H1 (cell line): Measurements from ENCODE around the gene TEX2. TPM values are rescaled to one million over a fixed set of nuclear protein-coding genes. Genes with fewer than 3 reads are reported as not detected.

Experiments used
- CTCF ChIA-PET: fragments of 300-600 bp; sonication (Branson Sonifier 250); formaldehyde crosslinking; loops from one replicate; lab custom pipeline; 2021; ENCODE audit not compliant: partially characterized antibody; lab: Charles Lee
- POLR2A ChIA-PET: fragments of 300-600 bp; sonication (Branson Sonifier 250); formaldehyde crosslinking; loops from one replicate; lab custom pipeline; 2021; ENCODE audit warnings: inconsistent platforms; ENCODE audit not compliant: partially characterized antibody; lab: Charles Lee
- DNase-seq, 2 experiments: peaks; one replicate each; pipeline versions ENCODE4 v3.0.0 to v3.0.0-alpha.2; 2010 to 2022; ENCODE audit warnings: low spot score in 2 of 2, low read depth in 1 of 2, mixed read lengths in 1 of 2
- FAIRE-seq: peaks from 2 replicates; lab custom pipeline; 2011; peaks lifted over from hg19 to GRCh38; lab: Jason Lieb, UNC
- H2AFZ ChIP-seq: 2 replicates; pipeline ENCODE4 v1.8.1; 2012; ENCODE audit warnings: low read length, inconsistent platforms
- H2AK5ac ChIP-seq: 2 replicates; pipeline ENCODE4 v1.6.1; 2013; ENCODE audit warnings: low read depth, low read length
- H2BK120ac ChIP-seq: replicated peaks from 2 replicates; pipeline ENCODE3; 2013; ENCODE audit warnings: low read depth, low read length, inconsistent platforms
- H2BK12ac ChIP-seq: 2 replicates; pipeline ENCODE4 v1.6.1; 2013; ENCODE audit warnings: low read depth, low read length
- H2BK15ac ChIP-seq: 2 replicates; pipeline ENCODE4 v1.6.1; 2013; ENCODE audit warnings: low read length
- H2BK20ac ChIP-seq: 2 replicates; pipeline ENCODE4 v1.6.1; 2013; ENCODE audit warnings: low read length
- H2BK5ac ChIP-seq: 2 replicates; pipeline ENCODE4 v1.6.1; 2013; ENCODE audit warnings: low read depth, low read length
- H3K14ac ChIP-seq: 2 replicates; pipeline ENCODE4 v1.6.1; 2013; ENCODE audit warnings: inconsistent platforms; ENCODE audit not compliant: insufficient read length
- H3K18ac ChIP-seq: 2 replicates; pipeline ENCODE4 v1.6.1; 2013; ENCODE audit warnings: low read length; ENCODE audit errors: extremely low read depth
- H3K23ac ChIP-seq: 2 replicates; pipeline ENCODE4 v1.6.1; 2013; ENCODE audit warnings: inconsistent platforms; ENCODE audit not compliant: insufficient read length
- H3K23me2 ChIP-seq: 2 replicates; pipeline ENCODE4 v1.6.1; 2013; ENCODE audit warnings: low read depth, low read length
- H3K27ac ChIP-seq: 2 replicates; pipeline ENCODE4 v1.6.1; 2011; ENCODE audit warnings: low read depth, low read length, inconsistent platforms
- H3K27me3 ChIP-seq, 4 experiments: replicated peaks in 1 of 4; 1 replicate in 1 of 4; 2 replicates in 3 of 4; pipeline versions ENCODE4 v1.6.1 to v1.8.1; 2011 to 2013; ENCODE audit warnings: low read length in 3 of 4, mild to moderate bottlenecking in 3 of 4, inconsistent platforms in 2 of 4, mixed read lengths in 2 of 4, moderate library complexity in 1 of 4; ENCODE audit not compliant: control insufficient read depth in 3 of 4, insufficient read depth in 3 of 4; ENCODE audit errors: extremely low read depth in 1 of 4
- H3K36me3 ChIP-seq, 4 experiments: 2 replicates each; pipeline versions ENCODE4 v1.6.1 to v1.8.1; 2011 to 2013; ENCODE audit warnings: mild to moderate bottlenecking in 4 of 4, low read length in 3 of 4, moderate library complexity in 2 of 4, control low read depth in 1 of 4, inconsistent platforms in 1 of 4; ENCODE audit not compliant: insufficient read depth in 4 of 4, control insufficient read depth in 2 of 4
- H3K4ac ChIP-seq: replicated peaks from 2 replicates; pipeline ENCODE3; 2013; ENCODE audit warnings: low read length, low read depth, mixed read lengths, inconsistent platforms; ENCODE audit not compliant: insufficient read length
- H3K4me1 ChIP-seq, 4 experiments: replicated peaks in 1 of 4; 1 replicate in 1 of 4; 2 replicates in 3 of 4; pipeline versions ENCODE4 v1.6.1 to v1.8.1; 2011 to 2013; ENCODE audit warnings: low read length in 3 of 4, inconsistent platforms in 2 of 4, mixed read lengths in 1 of 4; ENCODE audit not compliant: insufficient read depth in 4 of 4, control insufficient read depth in 3 of 4
- H3K4me2 ChIP-seq, 2 experiments: 2 replicates each; pipeline versions ENCODE4 v1.6.1 to v1.8.1; 2011 to 2013; ENCODE audit warnings: low read depth in 2 of 2, low read length in 2 of 2, control low read depth in 1 of 2, inconsistent platforms in 1 of 2, mild to moderate bottlenecking in 1 of 2; ENCODE audit not compliant: insufficient read depth in 1 of 2
- H3K4me3 ChIP-seq, 4 experiments: fragments of 200-600, 300-600 bp in 1 of 4; sonication (generic), shearing (Covaris generic), sonication (Bioruptor Twin) in 1 of 4; 2 replicates each; pipeline versions ENCODE4 v1.5.1 to v1.8.1; 2011 to 2016; ENCODE audit warnings: low read length in 4 of 4, low read depth in 3 of 4, control low read depth in 2 of 4, inconsistent platforms in 2 of 4, mild to moderate bottlenecking in 2 of 4, mixed read lengths in 1 of 4, moderate library complexity in 1 of 4; ENCODE audit not compliant: insufficient read depth in 2 of 4; ENCODE audit errors: extremely low read depth in 1 of 4
- H3K56ac ChIP-seq: replicated peaks from 2 replicates; pipeline ENCODE3; 2013; ENCODE audit warnings: low read depth, mild to moderate bottlenecking, mixed read lengths, low read length, inconsistent platforms; ENCODE audit not compliant: insufficient read length
- H3K79me1 ChIP-seq: 2 replicates; pipeline ENCODE4 v1.6.1; 2013; ENCODE audit warnings: low read depth, low read length, control low read depth
- H3K79me2 ChIP-seq, 2 experiments: 2 replicates each; pipeline versions ENCODE4 v1.6.1 to v1.8.1; 2012 to 2013; ENCODE audit warnings: low read length in 2 of 2, mild to moderate bottlenecking in 2 of 2, inconsistent platforms in 1 of 2; ENCODE audit not compliant: insufficient read depth in 2 of 2, control insufficient read depth in 1 of 2
- H3K9ac ChIP-seq, 4 experiments: replicated peaks in 1 of 4; 1 replicate in 1 of 4; 2 replicates in 3 of 4; pipeline versions ENCODE4 v1.6.1 to v1.8.1; 2011 to 2013; ENCODE audit warnings: low read depth in 3 of 4, low read length in 3 of 4, control low read depth in 2 of 4, mild to moderate bottlenecking in 2 of 4, moderate library complexity in 2 of 4, inconsistent platforms in 1 of 4; ENCODE audit errors: extremely low read depth in 1 of 4
- H3K9me3 ChIP-seq, 2 experiments: 2 replicates each; pipeline versions ENCODE4 v1.6.1 to v1.8.1; 2012 to 2013; ENCODE audit warnings: mild to moderate bottlenecking in 2 of 2, moderate library complexity in 2 of 2, control low read depth in 1 of 2, inconsistent platforms in 1 of 2, low read depth in 1 of 2, low read length in 1 of 2, mixed read lengths in 1 of 2; ENCODE audit not compliant: insufficient read depth in 2 of 2
- H4K20me1 ChIP-seq, 2 experiments: replicated peaks in 1 of 2; 2 replicates each; pipeline versions ENCODE3 to v1.8.1; 2011 to 2013; ENCODE audit warnings: inconsistent platforms in 2 of 2, low read length in 2 of 2, mild to moderate bottlenecking in 1 of 2; ENCODE audit not compliant: insufficient read depth in 2 of 2, control insufficient read depth in 1 of 2
- H4K5ac ChIP-seq: 2 replicates; pipeline ENCODE4 v1.6.1; 2013; ENCODE audit warnings: low read length, low read depth, mixed read lengths, inconsistent platforms; ENCODE audit not compliant: insufficient read length
- H4K8ac ChIP-seq: 2 replicates; pipeline ENCODE4 v1.8.0; 2013; ENCODE audit warnings: mild to moderate bottlenecking, moderate library complexity, low read length, inconsistent platforms; ENCODE audit not compliant: insufficient read depth; ENCODE audit errors: extremely low read depth
- H4K91ac ChIP-seq: replicated peaks from 2 replicates; pipeline ENCODE3; 2013; ENCODE audit warnings: low read length, mixed read lengths, inconsistent platforms; ENCODE audit not compliant: insufficient read length
- BACH1 ChIP-seq: IDR thresholded peaks from 2 replicates; pipeline ENCODE4 v1.6.1; 2012; ENCODE audit warnings: low read length, improper control_type of control experiment
- CBX8 ChIP-seq: fragments of 300-800, 300-1000 bp; sonication (generic); IDR thresholded peaks from 2 replicates; pipeline ENCODE4 v1.7.1; 2016; ENCODE audit warnings: low read depth, low read length, borderline replicate concordance
- CEBPB ChIP-seq: IDR thresholded peaks from 2 replicates; pipeline ENCODE4 v1.6.1; 2012; ENCODE audit warnings: low read depth, low read length
- E2F6 ChIP-seq: IDR thresholded peaks from 2 replicates; pipeline ENCODE4 v1.6.1; 2012; ENCODE audit warnings: inconsistent platforms
- EP300 ChIP-seq, 2 experiments: IDR thresholded peaks; 1 replicate in 1 of 2; 2 replicates in 1 of 2; pipeline ENCODE4 v1.6.1; 2011 to 2012; ENCODE audit warnings: low read depth in 2 of 2, low read length in 2 of 2, mild to moderate bottlenecking in 2 of 2, borderline replicate concordance in 1 of 2, inconsistent platforms in 1 of 2, moderate library complexity in 1 of 2
- EZH2 ChIP-seq: fragments of 200-600 bp; sonication (generic); IDR thresholded peaks from 2 replicates; pipeline ENCODE4 v1.7.1; 2012; ENCODE audit warnings: low read depth, mild to moderate bottlenecking, moderate library complexity, low read length, inconsistent platforms; ENCODE audit not compliant: severe bottlenecking
- HDAC2 ChIP-seq, 2 experiments: fragments of 300-600 bp in 1 of 2; sonication (generic) in 1 of 2; IDR thresholded peaks; 2 replicates each; pipeline ENCODE4 v1.6.1; 2011 to 2012; ENCODE audit warnings: low read depth in 2 of 2, low read length in 2 of 2, mild to moderate bottlenecking in 2 of 2, moderate library complexity in 2 of 2, borderline replicate concordance in 1 of 2, inconsistent platforms in 1 of 2
- MAFK ChIP-seq: IDR thresholded peaks from 2 replicates; pipeline ENCODE4 v1.6.1; 2012; ENCODE audit warnings: low read depth, mild to moderate bottlenecking, improper control_type of control experiment, low read length
- PHF8 ChIP-seq: fragments of 200-600 bp; sonication (generic); conservative IDR thresholded peaks from 2 replicates; pipeline ENCODE4 v1.7.1; 2012; ENCODE audit warnings: low read depth, mild to moderate bottlenecking, inconsistent platforms, low read length, moderate library complexity
- POU5F1 ChIP-seq: IDR thresholded peaks from 2 replicates; pipeline ENCODE4 v1.6.1; 2011; ENCODE audit warnings: low read depth, mild to moderate bottlenecking, low read length, moderate library complexity
- SIRT6 ChIP-seq: IDR thresholded peaks from one replicate; pipeline ENCODE4 v1.7.1; 2012; ENCODE audit warnings: low read length, inconsistent platforms
- SP2 ChIP-seq: IDR thresholded peaks from 2 replicates; pipeline ENCODE4 v1.6.1; 2012; ENCODE audit warnings: mild to moderate bottlenecking, low read length, inconsistent platforms
- SP4 ChIP-seq: IDR thresholded peaks from 2 replicates; pipeline ENCODE4 v1.6.1; 2012; ENCODE audit warnings: low read length, inconsistent platforms
- SUZ12 ChIP-seq: fragments of 200-600 bp; sonication (generic); IDR thresholded peaks from 2 replicates; pipeline ENCODE4 v1.6.1; 2012; ENCODE audit warnings: mild to moderate bottlenecking, inconsistent platforms, low read length, moderate library complexity, mixed read lengths
- WGBS, 2 experiments: shearing (Covaris generic) in 1 of 2; methylation state at CpG; one replicate each; pipeline versions ENCODE4 v1.1.6 to v1.1.7; 2013 to 2015; ENCODE audit warnings: low lambda C conversion rate in 2 of 2, mixed read lengths in 2 of 2, inconsistent platforms in 1 of 2, low coverage in 1 of 2, missing lambda C conversion rate in 1 of 2; ENCODE audit not compliant: insufficient replicate concordance in 2 of 2, insufficient coverage in 1 of 2, insufficient read length in 1 of 2; ENCODE audit errors: extremely low coverage in 1 of 2, missing lambda C conversion rate in 1 of 2; 5-methylcytosine and 5-hydroxymethylcytosine counted together
- polyA plus RNA-seq, 7 experiments: library from polyadenylated mRNA; depleted of rRNA in 3 of 7; stranded (reverse) in 5 of 7; unstranded in 2 of 7; fragments of >200 nt in 5 of 7; fragments of 200-250 nt in 2 of 7; gene quantifications; 1 replicate in 5 of 7; 2 replicates in 1 of 7; 4 replicates in 1 of 7; pipeline versions ENCODE4 v1.2.1 to v1.2.3, GENCODE V29; 2011 to 2013; ENCODE audit warnings: missing spikeins in 2 of 7, mixed read lengths in 2 of 7
- total RNA-seq: library from RNA; stranded (reverse); fragmentation: NEBNext Ultra II Directional; extraction: Animal tissue kit (Norgen Biotek cat#: 25700); gene quantifications from 2 replicates; pipeline ENCODE4 v1.2.1, GENCODE V29; 2021

The TEX2 gene
- total and polyA plus RNA-seq, 2 of the 8 experiments (the other 6 are each of a cell fraction or from before 2014, with no cell fraction given): 6.1 to 15.6 TPM

GRCh38 chr17:64259426-64259825 is 3.6 kb downstream of the TEX2 start:
- Histone ChIP-seq H3K79me1 (peaks cover 6% of the 10 kb centered on the region), H3K36me3 (no peaks in the 10 kb centered on the region), H2BK12ac (no peak overlapping the region), H4K5ac (no peak overlapping the region), H3K4me3 (no peak overlapping the region), H3K9me3 (no peaks in the 10 kb centered on the region), H4K8ac (no peak overlapping the region), H2BK15ac (no peak overlapping the region), H3K4me2 (no peak overlapping the region), H2BK120ac (no peak overlapping the region), H3K27ac (no peak overlapping the region), H3K4ac (no peak overlapping the region), H2BK20ac (no peak overlapping the region), H3K9ac (no peak overlapping the region), H2BK5ac (no peak overlapping the region), H3K79me2 (peaks cover 0 to 29% of the 10 kb centered on the region in 2 experiments; a peak in 3 of 4 replicates), H2AK5ac (no peak overlapping the region), H4K20me1 (peaks cover 0 to 6% of the 10 kb centered on the region in 2 experiments), H3K23ac (no peak overlapping the region), H4K91ac (no peak overlapping the region), H3K27me3 (peaks cover 0 to 9% (median 7%) of the 10 kb centered on the region in 4 experiments; a peak in 4 of 7 replicates), H3K14ac (no peak overlapping the region), H3K4me1 (peaks cover 1 to 5% (median 4%) of the 10 kb centered on the region in 4 experiments; a peak in 4 of 7 replicates), H3K23me2 (peaks cover 10% of the 10 kb centered on the region), H3K56ac (no peak overlapping the region), H2AFZ (no peak overlapping the region), H3K18ac (no peak overlapping the region)
- WGBS, 2 experiments: 92% methylated on average over 3 of the region's 3 CpGs; no CpG with 5 or more reads in 1 of the 2 experiments
- no peak for FAIRE-seq
- POLR2A ChIA-PET: interaction anchor here (0.6 kb wide), 1 partner anchor 194 kb away, joined by 3 read pairs; no protein-coding TSS in a partner anchor
- DNase-seq: no peak
- CTCF ChIA-PET: interaction anchor here (1.0 to 1.1 kb wide), 2 partner anchors 42 to 235 kb away, joined by 3 read pairs; no protein-coding TSS in a partner anchor
- TF ChIP-seq SIRT6: no peak
- TF ChIP-seq SP2: no peak
- TF ChIP-seq POU5F1: no peak
- TF ChIP-seq EP300 (IDR thresholded peaks at IDR 0.05; ENCODE audit: borderline replicate concordance in 1 of 2, low read depth in 2 of 2, low read length in 2 of 2): no peak
- no peak for TF ChIP-seq SUZ12
- no peak for TF ChIP-seq CEBPB
- no peak for TF ChIP-seq PHF8
- no peak for TF ChIP-seq EZH2
- no peak for TF ChIP-seq MAFK
- no peak for TF ChIP-seq HDAC2 (IDR thresholded peaks at IDR 0.05; ENCODE audit: borderline replicate concordance in 1 of 2, low read depth in 2 of 2, low read length in 2 of 2)
- TF ChIP-seq CBX8: no peak
- TF ChIP-seq SP4: no peak
- no peak for TF ChIP-seq E2F6
- no peak for TF ChIP-seq BACH1
